GM18505 (cell line): ENCODE results near the gene TAF9.
"Not testable (repeated sequence)": the region's sequence is repeated elsewhere in the genome, so short reads cannot be mapped to it uniquely, and the experiment has no call there.

Experiments
- ATAC-seq: cut with Tn5 transposase; IDR thresholded peaks from one replicate; pipeline ENCODE4 v1.9.1; 2021; ENCODE audit not compliant: unreplicated experiment
- POLR2A ChIP-seq: IDR thresholded peaks from 4 replicates; pipeline ENCODE4 v1.6.1; 2011; ENCODE audit warnings: borderline replicate concordance; ENCODE audit not compliant: insufficient read depth, insufficient read length; ENCODE audit errors: extremely low read depth

The TAF9 gene, protein sequence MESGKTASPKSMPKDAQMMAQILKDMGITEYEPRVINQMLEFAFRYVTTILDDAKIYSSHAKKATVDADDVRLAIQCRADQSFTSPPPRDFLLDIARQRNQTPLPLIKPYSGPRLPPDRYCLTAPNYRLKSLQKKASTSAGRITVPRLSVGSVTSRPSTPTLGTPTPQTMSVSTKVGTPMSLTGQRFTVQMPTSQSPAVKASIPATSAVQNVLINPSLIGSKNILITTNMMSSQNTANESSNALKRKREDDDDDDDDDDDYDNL

DNA sequence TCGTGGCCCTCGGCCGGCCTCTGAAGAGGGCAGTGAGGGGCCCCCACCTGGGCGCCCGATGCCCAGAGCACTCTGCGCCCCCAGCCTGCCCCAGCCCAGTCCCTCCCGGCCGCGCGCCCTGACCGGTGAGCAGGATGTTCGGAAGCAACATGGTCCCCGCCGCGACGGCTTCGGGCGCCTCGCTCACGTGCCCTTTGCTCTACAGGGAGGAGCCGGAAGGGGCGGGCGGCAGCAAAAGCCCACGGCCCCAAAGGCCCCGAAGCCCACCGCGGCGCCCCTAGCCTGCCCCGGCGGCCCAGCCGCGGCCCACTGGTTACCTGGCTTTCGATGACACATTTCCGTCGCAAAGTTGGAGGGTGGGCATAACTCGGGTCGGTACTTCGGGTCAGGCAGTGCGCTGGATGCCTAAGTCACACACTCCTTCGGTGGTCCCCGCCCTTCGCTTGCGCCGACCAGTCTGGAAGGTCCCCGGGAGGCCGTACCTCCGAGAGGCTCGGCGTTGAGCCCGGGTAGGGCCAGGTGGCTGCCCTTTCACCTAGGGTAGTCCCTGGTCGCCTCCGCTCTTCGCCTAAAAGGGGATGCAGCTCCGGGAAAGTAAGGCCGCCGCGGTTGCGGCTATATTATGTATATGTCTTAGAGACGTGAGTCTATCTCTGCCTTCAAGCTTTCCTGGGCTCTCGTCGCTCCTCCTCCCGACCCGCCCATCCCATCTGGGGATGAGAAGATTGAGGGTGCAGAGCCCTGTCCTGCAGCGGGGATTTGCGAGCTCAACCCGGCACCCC lies at the start of gene TAF9, which contains the start of the genes AK6 and RAD17:
TAF9 (minus strand) TSS at position 181 of the 782 bp plus-strand sequence. CDS start 3,783 bp downstream, outside the sequence.
AK6 (minus strand) TSS at position 181 of the 782 bp plus-strand sequence; CDS start at position 151, 30 bp downstream.
RAD17 (plus strand) TSS at position 479 of the 782 bp plus-strand sequence. CDS start 2,391 bp downstream, outside the sequence.
- ATAC-seq: peak; percentile 89
- TF ChIP-seq POLR2A: peak; percentile 90

DNA sequence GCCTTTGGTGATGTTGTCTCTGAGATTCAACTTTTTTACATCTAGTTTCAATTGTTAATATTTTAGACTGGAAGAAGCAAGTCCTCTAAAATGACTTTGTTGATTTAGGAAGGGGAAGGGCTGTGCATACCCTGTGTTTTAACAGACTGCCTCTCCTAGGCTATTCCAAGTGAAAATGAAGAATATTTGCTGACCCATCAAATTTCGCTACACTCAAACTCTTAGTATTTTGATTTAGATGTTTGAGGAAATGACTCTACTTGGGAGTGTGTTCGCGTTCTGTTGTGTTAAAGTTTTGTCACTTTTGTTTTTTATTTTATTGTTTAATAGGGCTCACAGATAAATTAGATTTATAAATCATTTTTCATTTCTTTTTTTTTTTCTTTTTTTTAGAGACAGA lies 49.2 kb upstream of the TAF9 start:
- no peak for ATAC-seq

DNA sequence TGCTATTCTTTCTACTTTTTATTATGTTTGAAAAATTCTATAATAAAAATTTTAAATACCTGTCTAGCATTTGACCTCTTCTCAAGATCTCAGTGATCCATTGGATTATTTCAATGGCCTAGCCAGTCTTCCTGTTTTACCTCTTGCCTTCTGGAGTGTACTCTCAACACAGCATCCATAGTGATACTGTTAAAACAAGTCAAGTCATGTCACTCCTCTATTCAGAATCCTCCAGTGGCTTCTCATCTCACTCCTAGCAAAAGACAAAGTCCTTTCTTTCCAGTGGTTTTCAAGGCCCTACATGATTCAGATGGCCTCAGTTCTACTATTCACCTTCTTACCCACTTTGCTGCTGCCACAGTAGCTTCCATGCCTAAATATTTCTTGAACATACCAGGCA lies 47.4 kb upstream of the TAF9 start:
- TF ChIP-seq POLR2A: no peak
- no peak for ATAC-seq

More for the DNA sequence above, 49.2 kb upstream of the TAF9 start:
- TF ChIP-seq POLR2A: no peak

DNA sequence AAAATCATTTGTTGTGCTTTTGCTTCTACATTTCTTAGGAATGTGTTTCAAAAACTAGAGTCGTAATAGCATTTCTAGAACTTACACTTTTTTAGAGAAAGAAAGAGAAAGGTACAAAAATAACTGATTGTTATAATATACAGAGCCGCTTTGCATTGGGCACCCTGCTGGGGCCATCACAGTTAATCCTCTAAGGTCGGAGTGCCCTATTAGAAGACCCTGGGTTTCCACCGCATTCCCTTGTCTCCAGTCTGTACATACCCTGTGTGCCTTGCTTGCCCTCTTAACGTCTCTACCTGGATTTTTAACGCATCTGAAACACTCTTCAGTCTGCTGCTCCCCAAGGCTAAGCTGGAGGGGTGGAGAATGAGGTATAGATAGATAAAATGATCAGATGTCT lies 46.9 kb upstream of the TAF9 start:
- ATAC-seq: no peak
- TF ChIP-seq POLR2A: no peak

DNA sequence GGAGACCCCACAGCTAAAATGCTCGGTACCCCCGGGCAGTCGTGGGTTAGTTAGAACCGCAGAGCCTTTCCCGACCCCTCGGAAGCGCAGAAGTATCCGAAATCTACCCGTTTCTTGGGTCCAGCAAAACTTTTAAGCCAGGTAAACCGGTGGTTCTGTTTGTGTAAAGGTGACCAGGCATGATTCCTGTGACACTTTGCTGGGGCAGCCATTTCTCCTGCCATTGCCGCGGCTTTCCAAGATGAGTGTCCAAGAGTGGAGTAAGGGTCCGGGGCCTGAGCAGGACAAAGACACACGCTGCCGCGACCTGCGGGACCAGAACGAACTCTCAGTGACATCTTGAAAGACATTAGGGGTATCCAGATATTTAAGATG lies 46.3 kb upstream of the TAF9 start:
- no peak for TF ChIP-seq POLR2A
- no peak for ATAC-seq

DNA sequence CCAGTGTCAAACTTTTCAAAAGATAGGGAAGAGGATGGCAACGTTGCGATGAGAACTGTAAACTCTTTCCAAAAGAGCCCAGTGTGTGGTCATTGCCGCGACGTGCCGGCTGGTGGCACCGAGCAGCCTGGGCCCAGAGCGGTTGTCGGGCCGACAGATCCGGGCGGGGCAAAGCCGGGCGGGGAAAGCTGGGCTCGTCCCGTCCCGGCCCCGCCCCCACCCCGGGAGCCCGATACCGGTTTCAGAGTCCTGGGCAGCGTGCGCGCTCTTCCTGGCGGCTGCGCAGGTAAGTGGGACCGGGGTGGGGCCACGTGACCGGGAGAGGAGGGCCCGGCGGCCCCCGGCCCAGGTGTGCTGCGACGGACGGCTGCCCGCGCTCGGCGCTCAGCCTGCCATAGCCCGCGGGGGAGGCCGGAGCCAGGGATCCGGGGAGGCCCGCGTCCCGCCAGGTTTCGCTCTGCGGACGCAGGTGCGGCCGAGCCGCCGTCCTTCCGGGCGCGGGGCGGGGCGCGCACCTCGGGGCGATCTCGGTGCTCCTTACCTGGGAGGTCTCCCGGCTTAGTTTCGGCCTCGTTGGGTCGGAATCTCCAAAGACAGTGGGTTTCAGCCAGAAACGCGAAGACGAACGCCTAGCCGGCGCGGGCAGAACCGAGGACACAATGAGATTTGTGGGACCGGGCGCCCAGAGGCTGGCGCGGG lies 45.7 kb upstream of the TAF9 start, which contains the start of gene MARVELD2:
MARVELD2 (plus strand) TSS at position 232 of the 699 bp plus-strand sequence. CDS start 4,270 bp downstream, outside the sequence.
- peak; percentile 71 for ATAC-seq
- TF ChIP-seq POLR2A: peak; percentile 17

DNA sequence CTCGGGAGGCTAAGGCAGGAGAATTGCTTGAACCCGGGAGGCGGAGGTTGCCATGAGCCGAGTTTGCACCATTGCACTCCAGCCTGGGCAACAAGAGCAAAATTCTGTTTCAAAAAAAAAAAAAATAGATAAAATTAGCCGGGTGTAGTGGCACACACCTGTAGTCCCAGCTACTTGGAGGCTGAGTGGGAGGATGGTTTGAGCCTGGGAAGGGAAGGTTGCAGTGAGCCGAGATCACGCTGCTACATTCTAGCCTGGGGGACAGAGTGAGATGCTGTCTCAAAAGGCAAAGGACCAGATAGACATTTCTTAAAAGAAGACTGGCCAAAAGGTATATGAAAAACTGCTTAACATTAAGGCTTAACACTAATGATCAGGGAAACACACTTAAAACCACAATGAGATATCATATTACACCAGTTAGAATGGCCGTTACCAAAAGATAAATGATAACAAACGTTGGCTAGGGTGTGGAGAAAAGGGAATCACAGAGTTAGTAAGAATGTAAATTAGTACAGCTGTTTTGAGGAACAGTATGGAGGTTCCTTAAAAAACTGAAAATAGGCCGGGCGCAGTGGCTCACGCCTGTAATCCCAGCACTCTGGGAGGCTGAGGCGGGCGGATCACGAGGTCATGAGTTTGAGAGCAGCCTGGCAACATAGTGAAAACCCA lies 35.5 kb upstream of the TAF9 start:
- no peak for ATAC-seq
- TF ChIP-seq POLR2A: no peak

DNA sequence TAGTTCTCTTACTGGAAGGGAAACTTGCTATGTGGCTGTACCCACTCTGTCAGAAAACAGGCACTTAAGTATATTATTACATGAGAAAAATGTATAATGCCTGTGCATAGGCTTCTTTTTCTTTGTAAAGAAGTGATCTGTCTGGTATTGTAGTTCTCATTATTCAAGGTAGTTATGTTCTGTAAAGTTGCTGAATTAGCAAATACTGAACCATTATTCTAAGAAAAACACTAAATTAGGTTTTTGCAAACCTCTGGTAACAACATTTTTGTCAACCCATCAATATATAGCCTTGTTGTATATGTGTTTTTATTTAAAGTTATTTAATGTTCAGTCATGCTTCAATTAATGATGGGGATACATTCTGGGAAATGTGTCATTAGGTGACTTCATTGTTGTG lies 9.1 kb upstream of the TAF9 start:
- no peak for ATAC-seq
- no peak for TF ChIP-seq POLR2A

DNA sequence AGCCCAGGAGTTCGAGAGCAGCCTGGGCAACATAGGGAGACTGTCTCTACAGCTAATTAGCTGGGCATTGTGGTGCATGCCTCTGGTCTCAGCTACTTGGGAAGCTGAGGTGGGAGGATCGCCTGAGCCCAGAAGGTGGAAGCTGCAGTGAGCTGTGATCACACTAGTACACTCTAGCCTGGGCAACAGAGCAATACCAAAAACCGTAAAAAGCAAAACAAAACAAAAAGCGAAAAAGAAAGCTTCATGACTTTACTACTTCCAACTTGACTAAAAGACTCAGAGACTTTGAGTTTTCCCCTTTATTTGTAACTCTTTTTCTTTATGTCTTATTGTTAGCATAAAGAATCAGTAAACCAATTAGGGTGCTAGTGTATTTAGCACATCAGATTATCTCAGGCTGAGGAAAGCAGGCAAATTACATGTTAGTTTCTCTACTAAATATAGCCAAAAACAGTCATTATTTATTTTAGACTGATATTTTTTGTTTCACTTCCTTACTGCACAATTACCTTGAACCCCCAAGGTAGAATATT lies 5.7 kb upstream of the TAF9 start:
- peak; percentile 39 for TF ChIP-seq POLR2A
- peak; percentile 67 for ATAC-seq

DNA sequence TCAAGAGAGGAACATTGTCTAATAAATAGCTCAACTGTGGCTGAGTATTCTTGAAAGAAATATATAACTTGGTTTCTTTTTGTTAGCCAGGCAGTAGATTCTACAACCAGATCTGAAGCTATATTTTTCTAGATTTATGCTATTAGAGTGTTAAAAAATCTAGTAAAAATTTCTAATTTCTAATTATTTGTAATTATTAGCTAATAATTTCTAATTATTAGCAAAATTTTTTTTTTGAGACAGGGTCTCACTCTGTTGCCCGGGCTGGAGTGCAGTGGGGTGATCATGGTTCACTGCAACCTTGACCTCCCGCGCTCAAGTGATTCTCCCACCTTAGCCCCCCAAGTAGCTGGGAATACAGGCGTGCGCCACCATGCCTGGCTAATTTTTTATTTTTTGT lies 3.1 kb upstream of the TAF9 start:
- no peak for ATAC-seq
- TF ChIP-seq POLR2A: no peak

DNA sequence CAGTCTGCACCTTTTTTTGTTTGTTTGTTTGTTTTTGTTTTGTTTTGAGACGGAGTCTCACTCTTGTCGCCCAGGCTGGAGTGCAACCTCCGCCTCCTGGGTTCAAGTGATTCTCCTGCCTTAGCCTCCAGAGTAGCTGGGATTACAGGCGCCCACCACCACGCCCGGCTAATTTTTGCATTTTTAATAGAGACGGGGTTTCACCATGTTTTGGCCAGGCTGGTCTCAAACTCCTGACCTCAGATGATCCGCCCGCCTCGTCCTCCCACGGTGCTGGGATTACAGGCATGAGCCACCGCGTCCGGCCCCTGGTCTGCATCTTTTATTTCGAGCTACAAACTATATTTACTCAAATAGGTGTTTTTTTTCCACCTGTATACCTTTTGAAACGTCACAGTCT lies 1.0 kb upstream of the TAF9 start:
- not testable (repeated sequence) for ATAC-seq

DNA sequence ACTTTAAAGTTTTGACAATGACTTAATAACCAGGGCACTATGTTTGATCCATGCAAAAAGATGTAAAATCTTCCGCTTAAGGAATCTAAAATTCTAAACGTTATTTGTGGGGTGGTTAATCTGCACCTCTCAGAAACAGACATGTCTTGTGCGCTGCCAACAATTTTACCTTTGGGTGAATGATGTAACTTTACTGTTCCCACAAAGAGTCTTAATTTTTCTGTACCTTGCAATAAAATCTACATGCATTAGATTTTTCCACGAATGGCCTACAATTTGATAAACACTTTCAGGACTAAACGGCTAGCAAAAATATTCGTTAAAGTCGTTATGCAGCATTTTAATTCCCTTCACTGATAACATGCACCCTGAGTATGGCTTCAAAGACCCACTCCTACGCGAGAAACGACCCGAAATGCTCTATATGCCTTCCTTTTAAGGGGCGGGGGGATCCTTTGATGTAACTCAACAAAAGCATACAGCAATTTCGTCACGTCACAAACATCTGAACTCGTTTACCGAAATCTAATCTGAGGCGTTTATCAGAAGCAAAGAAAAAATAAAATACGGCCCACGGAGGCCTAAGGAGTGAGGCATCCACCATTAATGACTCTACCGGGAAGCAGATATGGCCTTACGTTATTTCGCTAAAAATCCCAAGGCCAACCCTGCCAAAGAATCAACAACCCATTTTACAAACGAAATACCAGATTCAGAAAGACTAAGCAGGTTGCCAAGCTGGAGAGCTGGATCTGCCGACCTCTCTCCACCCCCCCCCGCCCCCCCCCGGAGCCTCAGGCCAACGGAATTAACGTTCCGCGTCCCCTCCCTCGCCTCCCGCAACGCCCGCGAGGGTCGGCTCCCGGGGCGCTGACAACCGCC lies 621 bp downstream of the TAF9 start:
- ATAC-seq: no peak
- TF ChIP-seq POLR2A: no peak
